Fibroblast of skin of right quadriceps (primary cell): ENCODE measurements around the gene AOPEP.

Source experiments
- DNase-seq: peaks from one replicate; pipeline ENCODE4 v3.0.0-alpha.2; 2013

Gene AOPEP

GRCh38 chr9:95107001-95107749 is 380.7 kb downstream of the AOPEP start:
- DNase-seq: peak; percentile 63

GRCh38 chr9:95107976-95108375 is 381.5 kb downstream of the AOPEP start:
- no peak for DNase-seq

GRCh38 chr9:95108777-95109176 is 382.3 kb downstream of the AOPEP start:
- DNase-seq: no peak

DNA sequence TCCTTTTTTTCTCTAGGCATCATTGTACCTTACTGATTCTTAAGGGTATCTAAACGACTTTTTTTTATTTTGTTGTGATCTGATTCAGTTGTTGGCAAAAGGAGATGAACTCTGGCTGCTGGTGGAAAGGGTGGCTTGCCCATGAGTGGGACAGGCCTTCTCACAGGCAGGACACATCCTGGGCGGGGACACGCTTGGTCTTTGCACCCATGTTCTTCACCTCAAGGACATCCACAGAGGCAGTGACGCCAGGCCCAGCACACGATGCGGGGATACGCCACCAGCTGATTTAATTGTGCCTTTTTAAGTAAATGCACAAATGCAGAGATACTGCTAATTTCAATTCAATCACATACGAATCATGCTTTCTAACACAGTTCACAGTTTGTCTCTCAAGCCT is 383.0 kb downstream of the AOPEP start:
- no peak for DNase-seq

DNA sequence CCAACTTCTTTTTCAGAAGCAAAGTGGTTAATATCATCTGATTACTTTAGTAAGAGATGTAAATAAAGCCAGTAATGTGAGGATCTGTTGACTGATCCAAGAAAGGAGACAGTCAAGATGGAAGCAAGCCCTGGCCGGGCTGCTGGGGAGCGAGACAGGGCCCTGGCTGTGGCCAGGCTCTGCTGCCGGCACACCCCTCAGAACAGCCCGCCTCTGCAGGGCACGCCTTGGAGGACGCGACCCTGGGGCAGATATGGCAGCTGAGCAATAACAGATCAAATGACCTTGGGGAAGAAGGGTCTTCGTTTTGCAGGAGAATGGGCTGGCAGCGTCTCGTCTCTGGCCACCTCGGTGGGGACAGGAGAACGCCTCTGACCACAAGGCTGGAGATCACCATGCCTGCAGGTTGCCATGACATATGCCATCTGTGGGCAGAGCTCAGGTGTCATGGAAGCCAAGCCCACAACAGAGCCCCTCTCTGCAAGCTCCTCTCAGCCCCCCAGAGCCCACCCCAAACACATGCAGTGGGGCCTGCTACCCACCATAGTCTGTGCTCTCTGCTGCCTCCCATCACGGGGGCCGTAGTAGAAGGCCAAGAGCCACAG is 384.5 kb downstream of the AOPEP start:
- no peak for DNase-seq

DNA sequence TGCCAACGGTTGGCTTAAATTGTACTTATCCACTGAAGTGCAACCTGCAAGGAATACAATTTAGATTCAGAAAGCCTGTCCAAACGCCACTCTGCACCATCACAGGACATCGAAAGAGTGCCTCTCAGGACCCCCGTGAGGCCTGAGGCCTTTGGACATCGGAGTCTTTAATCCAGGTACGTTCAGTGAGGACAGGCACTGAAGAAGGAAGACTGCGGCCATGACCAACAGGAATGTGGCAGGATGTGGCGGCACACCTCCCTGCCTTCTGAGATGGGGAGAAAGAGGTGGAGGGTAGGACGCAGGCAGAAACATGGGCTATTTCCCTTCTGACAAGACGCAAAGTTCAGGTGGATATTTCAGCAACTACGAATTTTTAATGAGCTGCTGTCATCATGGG is 385.2 kb downstream of the AOPEP start:
- no peak for DNase-seq

DNA sequence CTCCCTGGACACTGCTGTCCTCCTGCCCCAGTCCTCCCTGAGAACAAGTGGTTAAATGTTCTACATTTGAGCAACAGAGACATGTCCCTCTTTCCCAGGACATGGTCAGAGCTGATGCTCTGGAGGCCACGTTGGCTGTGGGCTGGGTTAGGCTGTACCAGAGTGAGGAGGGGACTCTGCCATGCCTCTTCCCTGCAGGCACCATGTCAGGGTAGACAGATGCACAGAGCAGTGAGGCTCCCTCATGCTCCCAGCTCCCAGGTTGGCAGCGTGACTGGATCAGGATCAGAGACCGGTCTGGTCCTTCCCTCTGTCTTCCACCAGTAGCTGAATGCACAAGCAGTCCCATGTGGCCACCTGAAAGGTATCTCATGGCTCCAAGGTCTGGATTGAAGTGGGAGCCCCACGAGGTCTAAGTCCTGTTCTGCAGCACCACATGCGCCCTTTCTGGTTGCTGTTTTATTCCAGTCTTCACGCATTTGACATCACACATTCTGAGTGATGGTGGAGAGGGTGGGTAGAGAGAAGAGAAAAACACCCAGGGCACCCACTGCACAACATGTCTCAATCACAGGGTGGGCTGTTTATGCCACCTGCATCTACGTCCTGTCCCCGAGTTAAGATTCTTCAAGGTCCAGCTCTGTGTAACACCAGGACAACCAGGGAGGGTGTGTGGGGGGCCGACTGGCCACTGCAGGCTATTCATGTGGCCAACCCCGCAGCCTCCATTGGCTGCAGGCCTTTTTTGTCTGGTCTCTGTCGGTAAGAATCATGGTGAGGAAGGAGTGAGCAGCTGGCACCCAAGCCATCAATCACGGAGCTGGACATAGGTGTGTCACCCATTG is 386.2 kb downstream of the AOPEP start:
- no peak for DNase-seq

- no peak for DNase-seq
These were observed 388.6 kb downstream of the AOPEP start for GRCh38 chr9:95115104-95115503.

DNA sequence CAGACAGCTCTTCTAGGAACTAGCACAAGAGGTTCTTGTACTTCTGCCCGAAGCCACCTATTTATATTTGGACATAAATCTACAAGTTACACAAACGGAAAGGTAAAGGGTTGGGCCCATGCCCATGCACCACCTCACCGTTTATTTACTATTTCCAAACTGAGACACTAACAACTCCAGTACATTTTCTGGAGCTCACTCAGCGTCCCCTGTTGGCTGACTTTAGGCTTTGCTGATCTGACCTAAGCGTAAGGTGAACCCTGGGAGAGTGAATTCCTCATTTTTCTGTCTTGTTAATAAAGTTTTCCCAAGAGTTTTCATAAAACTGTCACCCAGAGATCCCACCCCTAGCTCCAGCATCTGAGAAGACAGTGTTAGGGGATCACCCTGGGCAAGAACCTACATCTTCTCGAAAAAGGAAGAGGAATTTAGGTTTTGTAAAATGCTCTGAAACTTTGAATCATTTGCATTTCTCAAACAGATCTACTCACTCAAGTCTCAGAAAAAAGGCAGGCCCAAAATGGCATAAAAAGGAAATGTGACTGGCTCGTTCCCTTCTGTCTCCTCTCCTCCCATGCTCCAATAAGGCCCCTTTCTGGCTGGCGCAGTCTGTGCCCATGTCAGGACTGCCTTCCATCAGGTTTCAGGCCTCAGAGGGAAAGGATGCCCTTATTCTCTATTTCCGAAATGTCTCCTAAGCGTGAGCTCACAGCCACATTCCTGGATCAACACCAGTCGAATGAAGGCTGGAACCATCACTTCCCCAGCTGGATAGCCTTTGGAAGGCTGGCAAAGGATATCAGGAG is 389.7 kb downstream of the AOPEP start:
- no peak for DNase-seq

DNA sequence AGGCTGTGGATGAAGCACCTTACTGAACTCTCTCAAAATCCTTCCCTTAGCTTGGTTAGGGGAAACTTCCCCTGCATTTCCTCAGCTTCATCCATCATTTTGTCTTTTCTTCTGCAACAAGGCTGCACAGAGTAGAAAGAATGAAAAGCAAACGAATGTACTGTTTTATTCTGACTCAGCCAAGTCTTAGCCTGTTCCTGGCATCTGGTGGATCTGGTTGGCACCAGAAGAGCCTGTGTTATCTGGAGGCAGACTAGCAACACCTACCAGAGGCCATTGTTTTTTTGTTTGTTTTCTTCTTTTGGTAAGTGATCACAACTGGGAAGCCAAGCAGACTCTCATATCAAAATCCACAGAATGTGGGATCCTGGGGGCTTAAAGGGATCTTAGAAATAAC is 390.3 kb downstream of the AOPEP start:
- DNase-seq: no peak

DNA sequence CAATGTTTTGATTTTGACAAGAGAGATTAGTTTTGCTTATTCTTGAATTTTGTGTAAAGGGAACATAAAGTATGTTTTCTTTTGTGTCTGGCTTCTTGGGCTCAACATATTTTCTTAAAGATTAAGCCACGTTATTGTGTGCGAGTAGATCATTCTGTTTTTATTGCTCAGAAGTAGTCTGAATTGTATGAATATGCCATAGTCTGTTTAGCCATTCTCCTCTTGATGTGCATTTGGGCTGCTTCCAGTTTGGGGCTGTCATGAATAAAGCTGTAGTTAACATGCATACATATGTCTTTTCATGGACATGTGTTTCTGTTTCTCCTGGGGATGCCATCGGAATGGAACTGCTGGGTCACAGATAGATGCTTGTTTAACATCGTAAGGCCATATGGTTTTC is 392.1 kb downstream of the AOPEP start:
- DNase-seq: no peak

DNA sequence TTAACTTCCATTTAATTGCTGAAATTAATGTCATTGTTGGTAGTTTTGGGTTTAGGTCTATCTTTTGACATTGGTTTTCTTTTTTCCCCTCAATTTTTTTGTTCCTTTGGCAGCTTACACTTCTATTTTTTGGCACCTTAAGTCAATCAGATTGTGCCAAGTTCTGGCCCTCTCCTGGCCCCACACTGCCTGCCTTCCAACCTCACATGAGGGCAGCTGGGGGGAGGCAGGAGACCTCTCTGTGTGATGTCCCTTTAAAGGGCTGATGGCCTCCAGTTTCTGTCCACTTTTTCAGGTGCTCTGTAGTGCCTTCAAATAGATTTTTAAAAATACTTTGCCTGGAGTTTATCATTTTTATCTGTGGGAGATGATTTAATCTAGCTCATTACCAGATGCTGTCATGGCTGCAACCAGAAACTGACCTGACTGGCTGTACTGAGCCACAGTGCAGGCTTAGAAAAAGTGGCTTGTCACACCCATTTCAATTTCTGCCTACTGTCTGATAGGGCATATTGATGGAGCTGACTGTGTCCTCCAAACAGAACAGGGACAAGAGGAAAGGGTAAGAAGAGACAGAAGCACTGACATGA is 394.4 kb downstream of the AOPEP start:
- no peak for DNase-seq

DNA sequence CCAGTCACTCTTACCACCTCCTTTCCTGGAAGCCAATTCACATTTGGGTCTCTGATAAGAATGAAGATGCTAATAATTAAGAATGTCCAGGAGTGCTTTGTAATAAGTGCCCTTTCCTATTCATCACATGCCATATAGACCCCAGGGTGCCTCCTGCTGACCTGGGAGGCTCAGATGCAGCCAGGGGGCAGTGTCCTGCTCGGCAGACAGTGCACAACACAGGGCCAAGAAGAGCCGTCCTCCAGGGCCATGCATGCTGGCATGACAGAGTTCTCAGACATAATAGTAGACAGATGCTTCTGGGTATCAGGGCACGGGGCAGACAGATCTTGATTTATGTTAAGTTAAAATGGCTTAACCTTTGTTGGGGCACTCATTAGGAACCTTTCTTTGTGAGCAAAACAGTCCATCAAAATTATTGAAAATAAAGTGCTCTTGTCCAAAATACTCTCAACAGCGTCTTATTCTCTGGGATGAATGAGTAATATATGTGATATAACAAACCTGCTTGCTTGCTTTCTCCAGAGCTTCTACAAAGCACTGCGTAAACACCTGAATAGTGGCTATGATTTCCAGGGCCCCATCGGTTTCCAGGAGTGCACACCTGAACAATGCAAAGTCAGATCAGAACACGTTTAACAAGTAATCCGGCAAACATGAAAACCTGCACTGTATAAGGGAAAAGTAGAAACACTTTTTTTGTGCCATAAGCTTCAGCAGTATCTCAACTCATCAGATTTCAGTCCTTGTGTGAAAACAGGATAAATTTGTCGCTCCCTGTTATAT is 398.3 kb downstream of the AOPEP start:
- no peak for DNase-seq

- DNase-seq: no peak
These were observed 399.2 kb downstream of the AOPEP start for GRCh38 chr9:95125652-95126051.

GRCh38 chr9:95126739-95127138 is 400.2 kb downstream of the AOPEP start:
- DNase-seq: no peak

GRCh38 chr9:95127249-95128176 is 401.0 kb downstream of the AOPEP start:
- DNase-seq: peak; percentile 73

- DNase-seq: no peak
These were observed 401.7 kb downstream of the AOPEP start for GRCh38 chr9:95128177-95128524.

- no peak for DNase-seq
These were observed 403.2 kb downstream of the AOPEP start for GRCh38 chr9:95129476-95130291.

- no peak for DNase-seq
These were observed 404.0 kb downstream of the AOPEP start for GRCh38 chr9:95130484-95130883.
